ENCODE data around the gene HPS6.

The HPS6 gene

GRCh38 chr10:102072673-102073527 is 7.8 kb downstream of the HPS6 start:
- no peak overlapping the region for H3K4me3 ChIP-seq (ENCODE audit: low read depth, low read length)
- DNase-seq (ENCODE audit: low read depth), result peak; percentile 48
- peak; percentile 94 for TF ChIP-seq CTCF (IDR thresholded peaks at IDR 0.05; ENCODE audit: control insufficient read depth, extremely low read depth, insufficient read depth)

DNA sequence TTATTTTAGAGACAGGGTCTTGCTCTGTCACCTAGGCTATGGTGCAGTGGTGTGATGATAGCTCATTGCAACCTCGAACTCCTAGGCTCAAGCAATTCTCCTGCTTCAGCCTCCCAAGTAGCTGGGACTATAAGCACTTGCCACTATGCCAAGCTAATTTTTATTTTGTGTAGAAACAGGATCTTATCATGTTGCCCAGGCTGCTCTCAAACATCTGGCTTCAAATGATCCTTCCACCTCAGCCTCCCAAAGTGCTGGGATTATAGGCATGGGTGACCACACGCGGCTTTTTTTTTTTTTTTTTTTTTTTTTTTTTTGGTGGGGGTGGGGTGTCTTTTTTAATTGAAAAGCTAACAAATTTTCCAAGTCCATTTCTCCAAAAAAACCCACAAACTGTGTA is 18.4 kb downstream of the HPS6 start:
- no peak for DNase-seq (ENCODE audit: low read depth)
- no peak overlapping the region for H3K4me3 ChIP-seq (ENCODE audit: low read depth, low read length)
- no peak for TF ChIP-seq CTCF (IDR thresholded peaks at IDR 0.05; ENCODE audit: control insufficient read depth, extremely low read depth, insufficient read depth)

DNA sequence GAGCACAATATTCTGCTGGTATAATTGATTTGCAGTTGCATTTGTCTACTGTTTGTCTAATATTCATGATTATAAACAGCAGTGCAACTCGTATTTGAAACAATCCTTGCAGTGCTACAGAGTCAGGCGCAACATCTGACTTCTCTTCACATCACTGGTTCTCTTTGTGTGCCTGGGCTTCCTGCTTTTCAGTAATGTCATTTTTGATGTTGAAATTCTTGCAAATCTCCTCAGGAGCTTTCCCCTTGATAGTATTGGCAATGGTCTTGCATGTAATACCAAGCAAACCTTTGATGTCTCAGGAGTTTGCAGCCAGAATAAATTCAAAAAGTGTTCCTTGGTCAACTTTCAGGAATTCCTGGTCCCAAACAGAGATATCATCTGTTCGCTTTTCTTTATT is 20.2 kb downstream of the HPS6 start:
- TF ChIP-seq CTCF (IDR thresholded peaks at IDR 0.05; ENCODE audit: control insufficient read depth, extremely low read depth, insufficient read depth), result no peak
- DNase-seq (ENCODE audit: low read depth), result no peak
- no peak overlapping the region for H3K4me3 ChIP-seq (ENCODE audit: low read depth, low read length)

DNA sequence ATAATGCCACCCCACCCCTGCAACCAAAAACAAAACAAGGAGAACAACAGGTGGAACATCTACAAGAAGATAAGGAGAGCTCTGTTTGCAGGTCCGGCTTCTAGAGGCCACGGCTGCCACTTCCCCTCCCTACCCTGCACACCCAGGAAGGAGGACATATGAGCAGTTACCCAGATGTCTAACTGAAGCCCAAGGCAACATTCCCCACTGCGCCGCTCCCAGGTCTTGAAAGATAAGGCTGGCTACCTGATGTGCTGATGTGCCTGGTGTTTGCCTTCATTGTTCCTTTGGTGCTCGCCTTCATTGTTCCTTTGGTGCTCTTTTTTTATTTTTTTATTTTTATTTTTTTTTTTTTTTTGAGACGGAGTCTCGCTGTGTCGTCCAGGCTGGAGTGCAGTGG is 21.0 kb downstream of the HPS6 start:
- H3K4me3 ChIP-seq (ENCODE audit: low read depth, low read length), result no peak overlapping the region
- no peak for DNase-seq (ENCODE audit: low read depth)
- no peak for TF ChIP-seq CTCF (IDR thresholded peaks at IDR 0.05; ENCODE audit: control insufficient read depth, extremely low read depth, insufficient read depth)

GRCh38 chr10:102090772-102091171 is 25.6 kb downstream of the HPS6 start:
- TF ChIP-seq CTCF (IDR thresholded peaks at IDR 0.05; ENCODE audit: control insufficient read depth, extremely low read depth, insufficient read depth), result no peak
- no peak overlapping the region for H3K4me3 ChIP-seq (ENCODE audit: low read depth, low read length)
- no peak for DNase-seq (ENCODE audit: low read depth)

DNA sequence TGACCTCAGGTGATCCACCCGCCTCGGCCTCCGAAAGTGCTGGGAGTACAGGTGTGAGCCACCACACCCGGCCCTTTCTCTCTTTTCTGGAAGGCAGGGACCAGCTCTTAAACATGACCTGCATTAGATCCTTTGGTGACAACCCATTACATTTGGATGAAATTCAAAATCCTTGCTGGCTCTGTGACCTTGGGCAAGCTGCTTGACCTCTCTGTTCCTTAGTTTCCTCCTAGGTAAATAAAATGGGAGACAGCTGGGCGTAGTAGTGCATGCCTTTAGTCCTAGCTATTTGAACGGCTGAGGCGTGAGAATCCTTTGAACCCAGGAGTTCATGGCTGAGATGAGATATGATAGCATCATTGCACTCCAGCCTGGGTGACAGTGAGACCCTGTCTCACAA is 31.3 kb downstream of the HPS6 start:
- no peak for TF ChIP-seq CTCF (IDR thresholded peaks at IDR 0.05; ENCODE audit: control insufficient read depth, extremely low read depth, insufficient read depth)
- no peak for DNase-seq (ENCODE audit: low read depth)
- H3K4me3 ChIP-seq (ENCODE audit: low read depth, low read length), result no peak overlapping the region

- DNase-seq (ENCODE audit: low read depth), result no peak
- TF ChIP-seq CTCF (IDR thresholded peaks at IDR 0.05; ENCODE audit: control insufficient read depth, extremely low read depth, insufficient read depth), result peak; percentile 32
- H3K4me3 ChIP-seq (ENCODE audit: low read depth, low read length), result no peak overlapping the region
Measured at GRCh38 chr10:102101152-102101551, 36.0 kb downstream of the HPS6 start.
